Uterus (tissue), 2 donors: ENCODE measurements around the gene BCAT1.

ENCODE experiments used
- CTCF ChIP-seq, 4 experiments: fragments of 200-600 bp in 2 of 4; fragments of 450-650 bp in 2 of 4; sonication (generic) in 2 of 4; IDR thresholded peaks; one replicate each; pipeline ENCODE4 v1.5.1; 2016 to 2019; ENCODE audit warnings: antibody characterized with exemption in 4 of 4, mild to moderate bottlenecking in 2 of 4, moderate library complexity in 1 of 4
- POLR2A ChIP-seq, 2 donors: fragments of 450-650 bp; IDR thresholded peaks; one replicate each; pipeline ENCODE4 v1.6.1; 2016; ENCODE audit warnings: antibody characterized with exemption in 2 of 2, mild to moderate bottlenecking in 1 of 2, moderate library complexity in 1 of 2

- no peak for TF ChIP-seq CTCF (IDR thresholded peaks at IDR 0.05)
- no peak for TF ChIP-seq POLR2A (IDR thresholded peaks at IDR 0.05)
These were observed 31.3 kb upstream of the BCAT1 start for GRCh38 chr12:24979976-24980730.
